Measurements from ENCODE around the gene CEACAM1.
"Not testable (repeated sequence)": the region's sequence is repeated elsewhere in the genome, so short reads cannot be mapped to it uniquely, and the experiment has no call there.

Gene CEACAM1

DNA sequence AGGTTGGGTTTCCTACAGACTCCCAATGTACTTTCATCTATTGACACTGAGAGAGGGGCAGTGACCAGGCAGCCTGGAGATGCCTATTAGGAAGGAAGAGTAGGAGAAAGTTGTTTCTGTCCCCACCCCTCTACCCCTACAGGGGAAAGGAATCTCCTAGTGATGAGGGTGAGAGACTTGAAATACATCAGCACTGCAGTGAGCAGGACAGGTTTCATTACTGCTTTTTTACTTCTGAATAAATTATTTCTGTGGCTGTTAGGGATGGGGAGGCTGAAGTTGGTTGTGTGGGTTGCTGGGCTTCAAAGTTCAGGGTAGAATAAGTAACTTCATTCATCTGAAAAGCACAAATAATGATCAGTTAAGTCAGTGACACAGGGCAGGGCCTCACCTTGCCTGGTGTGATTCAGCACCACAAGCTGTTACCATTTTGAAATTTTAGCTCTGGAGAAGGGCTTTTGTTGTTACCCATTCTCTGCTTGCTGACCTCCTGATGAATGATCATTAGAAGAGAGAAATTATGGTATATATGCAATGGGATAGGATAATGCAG lies 19.3 kb downstream of the CEACAM1 start:
- DNase-seq = no peak

DNA sequence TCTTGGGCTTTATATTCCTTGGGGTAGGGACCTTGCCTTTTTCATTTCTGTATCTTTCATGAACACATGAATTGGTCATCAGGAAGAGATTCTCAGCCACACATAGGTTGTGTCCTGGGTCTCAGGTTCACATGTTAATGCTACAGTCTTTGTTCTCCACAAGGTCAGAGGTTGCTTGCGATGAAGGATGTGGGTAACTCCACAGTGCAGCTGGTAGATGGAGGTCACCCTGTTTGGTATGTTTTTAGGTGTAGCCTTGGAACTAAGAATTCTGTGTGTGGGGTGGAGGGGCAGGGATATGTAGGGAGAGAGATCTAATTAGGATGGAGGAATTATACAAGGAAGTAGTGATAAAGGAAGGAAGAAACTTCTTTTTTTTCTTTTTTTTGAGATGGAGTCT lies 23.2 kb downstream of the CEACAM1 start:
- no peak for DNase-seq

DNA sequence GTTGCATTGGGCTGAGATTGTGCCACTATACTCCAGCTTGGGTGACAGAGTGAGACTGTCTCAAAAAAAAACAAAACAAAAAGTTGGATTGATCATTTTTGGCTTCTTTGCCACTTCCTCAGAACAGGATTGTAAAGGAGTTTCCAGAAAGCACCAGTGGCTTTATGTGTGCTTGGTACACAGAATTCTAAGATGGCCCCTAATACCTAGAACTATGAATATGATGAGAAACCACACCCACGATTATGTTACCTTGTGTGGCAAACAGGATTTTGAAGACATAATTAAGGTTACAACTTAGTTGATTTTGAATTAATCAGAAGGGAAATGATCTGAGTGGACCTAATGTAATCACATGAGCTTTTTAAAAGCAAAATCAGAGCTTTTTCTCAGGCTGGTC lies 26.5 kb downstream of the CEACAM1 start:
- DNase-seq = no peak

DNA sequence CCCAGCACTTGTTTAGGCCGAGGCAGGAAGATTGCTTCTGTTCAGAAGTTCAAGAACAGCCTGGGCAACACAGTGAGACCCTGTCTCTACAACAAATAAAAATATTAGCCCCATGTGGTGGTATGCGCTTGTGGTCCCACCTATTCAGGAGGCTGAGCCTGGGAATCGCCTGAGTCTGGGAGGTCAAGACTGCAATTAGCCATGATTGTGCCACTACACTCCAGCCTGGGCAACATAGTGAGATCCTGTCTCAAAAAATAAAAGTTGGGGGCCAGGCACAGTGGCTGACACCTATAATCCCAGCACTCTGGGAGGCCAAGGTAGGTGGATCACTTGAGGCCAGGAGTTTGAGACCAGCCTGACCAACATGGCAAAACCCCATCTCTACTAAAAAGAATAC lies 27.0 kb downstream of the CEACAM1 start:
- not testable (repeated sequence) for DNase-seq

DNA sequence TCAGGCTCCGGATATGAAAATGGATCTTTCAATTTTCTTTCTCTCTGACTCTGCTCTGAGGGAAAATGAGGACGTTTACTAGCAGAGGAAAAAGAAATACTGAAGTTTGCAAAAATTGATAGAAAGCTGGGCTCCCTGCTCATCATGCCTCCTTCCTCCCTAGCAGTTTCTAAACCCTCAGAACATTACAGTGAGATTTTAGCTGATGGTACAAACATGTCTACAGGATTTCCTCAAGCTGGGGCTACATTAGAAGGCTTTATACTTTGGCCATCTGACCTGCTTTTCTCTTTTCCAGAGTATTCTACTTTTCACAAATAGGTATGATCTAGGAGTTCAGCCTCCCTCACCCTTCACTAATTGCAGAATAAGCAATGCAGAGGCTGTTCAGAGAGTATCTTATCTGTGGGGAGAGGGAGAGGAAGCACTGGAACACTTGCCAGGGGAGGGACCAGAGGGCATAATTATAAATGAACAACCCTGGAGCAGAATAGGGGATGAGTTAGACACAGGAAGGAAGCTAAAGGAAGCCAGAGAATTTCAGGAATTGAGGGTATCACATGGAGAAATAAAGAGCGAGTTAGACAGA lies 30.0 kb downstream of the CEACAM1 start:
- DNase-seq = no peak

DNA sequence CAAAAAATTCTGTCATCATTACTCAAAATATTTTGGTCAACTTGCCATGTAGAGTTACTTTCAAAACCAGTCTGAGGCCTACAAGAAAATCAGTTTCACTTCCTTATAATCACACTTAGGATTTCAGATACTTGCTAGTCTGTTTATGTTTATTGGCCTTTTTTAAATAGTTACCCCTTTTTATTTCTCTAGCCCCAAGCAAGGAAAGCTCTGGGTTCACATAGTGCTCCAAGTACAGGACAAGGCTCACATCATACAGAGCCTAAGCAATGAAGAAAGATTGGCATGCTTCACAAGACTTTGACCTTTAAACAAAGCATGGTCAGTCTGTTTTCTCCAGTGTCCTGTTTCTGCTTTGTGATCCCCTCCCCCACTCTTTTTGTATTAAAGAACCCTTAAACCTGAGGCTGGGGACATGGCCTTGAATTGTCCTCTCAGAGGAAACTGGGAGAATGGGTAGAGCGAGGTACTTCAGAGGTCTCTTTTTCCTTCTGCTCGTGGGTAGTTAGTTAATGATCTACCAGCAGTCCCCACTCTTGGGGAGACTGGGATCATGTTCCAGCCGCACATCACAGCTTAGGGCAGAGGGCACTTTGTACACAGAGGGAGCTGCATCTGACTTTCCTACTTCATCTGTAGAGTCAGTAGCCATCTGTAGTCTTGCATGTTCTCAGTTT lies 30.7 kb downstream of the CEACAM1 start:
- no peak for DNase-seq

DNA sequence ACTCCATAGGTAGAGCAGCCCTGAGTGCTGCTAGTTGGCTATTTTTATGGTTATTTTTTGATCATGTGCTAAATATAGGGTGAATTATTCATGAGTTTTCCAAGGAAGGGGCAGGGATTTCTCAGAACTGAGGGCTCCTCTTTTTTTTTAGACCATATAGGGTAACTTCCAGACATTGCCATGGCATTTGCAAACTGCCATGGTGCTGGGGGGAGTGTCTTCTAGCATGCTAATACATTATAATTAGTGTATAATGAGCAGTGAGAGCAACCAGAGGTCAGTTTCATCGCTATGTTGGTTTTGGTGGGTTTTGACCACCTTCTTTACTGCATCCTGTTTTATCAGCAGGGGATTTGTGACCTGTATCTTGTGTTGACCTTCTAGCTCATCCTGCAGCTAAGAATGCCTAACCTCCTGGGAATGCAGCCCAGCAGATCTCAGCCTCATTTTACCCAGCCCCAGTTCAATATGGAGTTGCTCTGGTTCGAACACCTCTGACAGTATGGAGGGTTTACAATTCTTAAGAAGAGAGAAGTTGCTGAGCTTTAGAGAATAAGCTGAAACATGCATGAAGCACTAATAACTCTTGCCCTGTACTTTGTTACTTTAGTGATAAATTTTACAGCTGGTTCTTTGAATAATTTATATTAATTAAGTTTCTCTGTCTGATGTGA lies 31.7 kb downstream of the CEACAM1 start:
- no peak for DNase-seq

DNA sequence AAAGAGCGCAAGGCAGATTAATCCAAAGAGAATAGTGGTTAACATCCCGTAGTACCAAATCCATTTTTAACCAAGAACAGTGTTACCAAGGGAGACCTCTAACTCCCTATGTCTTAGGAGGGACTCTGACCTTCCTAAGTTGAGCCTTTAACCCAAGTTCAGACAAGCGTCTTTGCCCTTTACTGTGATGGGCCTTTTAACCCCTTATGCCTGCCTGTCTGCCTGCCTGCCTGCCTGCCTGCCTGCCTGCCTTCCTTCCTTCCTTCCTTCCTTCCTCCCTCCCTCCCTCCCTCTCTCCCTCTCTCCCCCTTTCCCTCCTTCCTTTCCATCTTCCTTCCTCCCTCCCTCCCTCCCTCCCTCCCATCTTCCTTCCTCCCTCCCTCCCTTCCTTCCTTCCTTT lies 32.6 kb downstream of the CEACAM1 start:
- DNase-seq = no peak

DNA sequence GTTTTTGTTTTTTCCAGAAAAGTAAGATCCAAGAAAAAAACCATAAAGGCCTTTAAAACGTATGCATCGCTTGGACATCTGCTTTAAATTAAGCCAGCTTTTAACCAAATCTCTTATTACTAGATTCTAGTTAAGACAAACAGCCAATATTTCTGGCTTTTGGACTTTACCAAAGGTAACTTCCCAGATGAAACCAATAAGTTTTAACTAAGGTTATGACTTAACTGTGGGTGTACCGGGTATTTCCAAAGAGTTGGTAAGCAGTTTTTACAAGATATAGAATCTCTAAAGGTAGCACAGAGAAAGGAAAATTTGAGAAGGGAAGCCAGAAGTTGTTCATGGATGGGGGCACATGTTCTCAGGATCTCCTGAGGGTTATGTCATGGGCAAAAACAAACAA lies 34.0 kb downstream of the CEACAM1 start:
- DNase-seq = no peak

DNA sequence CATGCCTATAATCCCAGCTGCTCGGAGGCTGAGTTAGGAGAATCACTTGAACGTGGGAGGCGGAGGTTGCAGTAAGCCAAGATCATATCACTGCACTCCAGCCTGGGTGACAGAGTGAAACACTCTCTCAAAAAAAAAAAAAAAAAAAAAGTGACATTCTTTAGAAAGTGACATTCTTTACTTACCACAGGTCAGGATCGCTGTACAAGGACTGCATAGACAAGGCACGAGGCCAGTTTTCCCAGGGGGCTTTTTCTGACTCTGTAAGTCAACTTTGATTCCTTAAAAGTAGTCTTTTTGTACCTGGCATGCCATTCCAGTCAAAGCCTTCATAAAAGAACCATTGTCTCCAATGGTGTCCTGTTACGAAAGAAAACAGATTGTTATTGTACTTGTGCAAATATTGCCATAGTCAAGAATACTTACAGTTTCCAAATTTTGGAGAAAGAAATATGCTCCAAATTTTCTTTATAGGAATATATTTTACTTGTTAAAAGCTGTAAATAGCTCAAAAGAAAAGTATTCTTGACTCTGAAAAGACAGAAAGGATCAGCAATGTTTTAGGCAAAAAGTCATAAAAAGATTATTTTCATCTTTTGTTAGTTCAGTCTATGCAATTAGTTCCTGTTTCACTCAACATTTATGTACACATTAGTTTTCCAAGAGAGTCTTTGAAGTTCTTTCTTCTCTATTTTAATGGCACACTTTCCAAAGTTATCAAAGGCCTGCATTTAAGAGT lies 39.3 kb downstream of the CEACAM1 start:
- no peak for DNase-seq

DNA sequence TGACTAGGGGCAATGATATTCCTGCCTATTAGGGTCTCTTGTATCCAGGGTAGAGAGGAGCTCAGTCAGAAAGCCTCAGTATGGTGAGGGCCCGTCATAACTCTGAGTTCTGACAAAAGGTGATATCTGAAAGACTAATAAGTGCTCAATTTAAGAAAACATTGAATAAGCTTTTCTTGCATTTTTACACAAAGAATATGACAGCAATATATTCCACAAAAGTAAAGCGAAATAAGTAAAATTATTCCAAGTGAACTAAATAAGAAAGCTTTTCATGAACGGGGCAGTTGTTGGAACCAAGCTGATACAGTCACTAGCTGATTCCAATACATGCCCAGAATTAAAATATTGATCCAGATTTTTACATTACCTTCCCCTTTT lies 40.5 kb downstream of the CEACAM1 start:
- DNase-seq = no peak

DNA sequence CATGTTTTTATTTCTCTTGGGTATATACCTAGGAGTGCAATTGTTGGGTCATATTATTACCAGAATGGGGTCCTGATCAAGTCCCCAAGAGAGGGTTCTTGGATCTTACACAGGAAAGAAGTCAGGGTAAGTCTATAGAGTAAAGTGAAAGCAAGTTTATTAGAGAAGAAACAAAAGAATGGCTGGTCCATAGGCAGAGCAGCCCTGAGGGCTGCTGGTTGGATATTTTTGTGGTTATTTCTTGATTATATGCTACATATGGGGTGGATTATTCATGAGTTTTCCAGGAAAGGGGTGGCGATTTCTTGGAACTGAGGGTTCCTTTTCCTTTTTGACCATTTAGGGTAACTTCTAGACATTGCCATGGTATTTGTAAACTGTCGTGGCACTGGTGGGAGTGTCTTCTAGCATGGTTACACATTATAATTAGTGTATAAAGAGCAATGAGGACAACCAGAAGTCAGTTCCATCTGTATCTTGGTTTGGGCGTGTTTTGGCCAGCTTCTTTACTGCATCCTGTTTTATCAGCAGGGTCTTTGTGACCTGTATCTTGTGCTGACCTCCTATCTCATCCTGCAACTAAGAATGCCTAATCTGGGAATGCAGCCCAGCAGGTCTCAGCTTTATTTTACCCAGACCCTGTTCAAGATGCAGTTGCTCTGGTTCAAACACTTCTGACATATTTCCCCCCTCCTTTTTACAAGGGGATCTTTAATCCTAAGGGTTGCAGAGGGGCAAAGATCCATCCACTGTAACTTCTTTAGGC lies 41.1 kb downstream of the CEACAM1 start:
- DNase-seq = no peak

DNA sequence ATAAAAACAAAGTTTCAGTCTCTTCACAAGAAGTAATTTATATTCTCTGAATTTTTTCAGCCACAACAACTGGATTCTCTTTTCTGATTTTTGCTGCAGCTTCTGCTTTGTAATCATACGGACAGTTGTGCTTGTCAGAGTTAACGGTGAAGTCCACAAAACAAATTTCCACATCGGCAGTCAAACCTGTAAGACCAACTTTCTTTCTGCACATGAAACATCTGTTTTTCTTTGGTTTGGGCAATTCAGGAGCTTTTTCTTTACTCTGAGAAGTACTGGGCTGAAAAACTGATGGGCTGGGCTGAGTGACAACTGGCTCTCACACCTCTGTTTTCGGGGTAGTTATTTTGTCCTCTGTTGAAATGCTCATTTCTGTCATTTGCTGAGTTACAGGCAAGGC lies 43.2 kb downstream of the CEACAM1 start:
- DNase-seq = not testable (repeated sequence)

DNA sequence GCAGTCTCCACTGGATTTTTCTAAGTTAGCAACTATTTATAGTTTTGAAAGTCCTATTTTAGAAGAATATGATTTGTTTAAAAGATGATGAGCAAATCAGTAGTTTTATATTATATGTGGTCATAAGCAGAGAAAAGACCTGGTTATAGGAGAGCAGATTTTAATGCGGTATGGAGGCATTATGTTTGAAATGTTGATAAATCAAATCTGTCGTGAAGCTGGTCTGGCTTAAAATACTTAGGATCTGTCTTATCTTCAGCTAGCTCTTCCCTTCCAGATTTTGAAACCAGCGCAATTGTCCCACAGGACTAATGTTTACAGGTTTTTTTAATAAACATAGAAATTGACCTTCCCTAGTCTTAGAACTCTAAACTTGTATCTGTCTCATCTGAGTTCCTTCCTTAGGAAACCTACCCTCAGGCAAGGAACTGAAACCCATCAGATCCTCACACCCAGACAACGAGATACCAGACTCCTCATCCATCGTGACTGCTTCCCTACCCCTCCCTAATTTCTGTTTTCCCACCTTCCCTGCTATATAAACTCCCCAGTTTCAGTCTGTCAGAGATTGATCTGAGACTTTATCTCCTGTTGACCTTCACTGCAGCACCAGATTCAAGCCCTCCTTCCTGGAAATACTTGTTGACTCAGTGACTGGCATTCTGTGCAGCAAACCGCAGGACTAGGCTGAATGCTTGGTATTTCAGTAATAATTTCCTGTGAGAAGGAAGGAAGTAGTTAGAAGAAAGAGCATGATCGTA lies 47.8 kb downstream of the CEACAM1 start:
- no peak for DNase-seq

DNA sequence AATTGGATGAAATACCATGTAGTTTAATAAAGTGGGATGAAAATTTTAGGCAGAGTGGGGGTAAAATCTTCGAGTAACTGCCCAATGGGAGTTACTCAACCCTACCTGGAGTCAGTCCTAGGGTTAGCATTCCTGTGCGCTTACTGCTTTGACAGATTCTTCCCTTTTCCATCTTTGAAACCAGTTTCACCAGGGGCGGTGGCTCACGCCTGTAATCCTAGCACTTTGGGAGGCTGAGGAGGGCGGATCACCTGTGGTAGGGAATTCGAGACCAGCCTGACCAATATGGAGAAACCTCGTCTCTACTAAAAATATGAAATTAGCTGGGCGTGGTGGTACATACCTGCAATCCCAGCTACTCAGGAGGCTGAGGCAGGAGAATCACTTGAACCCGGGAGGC lies 48.5 kb downstream of the CEACAM1 start:
- no peak for DNase-seq

DNA sequence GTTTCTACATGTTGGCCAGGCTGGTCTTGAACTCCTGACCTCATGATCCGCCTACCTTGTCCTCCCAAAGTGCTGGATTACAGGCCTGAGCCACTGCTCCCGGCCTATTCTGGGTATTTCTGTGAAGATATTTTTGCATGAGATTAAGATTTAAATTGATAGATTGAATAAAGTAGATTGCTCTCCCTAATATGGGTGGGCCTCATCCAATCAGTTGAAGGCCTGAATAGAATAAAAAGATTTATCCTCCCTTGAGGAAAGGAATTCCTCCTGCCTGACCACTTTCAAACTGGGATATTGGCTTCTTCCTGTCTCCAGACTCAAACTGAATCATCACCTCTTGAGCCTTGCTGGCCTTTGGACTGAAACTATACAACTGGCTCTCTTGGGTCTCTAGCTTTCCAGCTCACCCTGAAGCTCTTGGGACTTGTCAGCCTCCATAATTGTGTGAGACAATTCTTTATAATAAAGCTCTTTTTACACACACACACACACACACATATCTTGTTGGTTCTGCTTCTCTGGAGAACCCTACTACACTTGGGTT lies 49.4 kb downstream of the CEACAM1 start:
- no peak for DNase-seq

DNA sequence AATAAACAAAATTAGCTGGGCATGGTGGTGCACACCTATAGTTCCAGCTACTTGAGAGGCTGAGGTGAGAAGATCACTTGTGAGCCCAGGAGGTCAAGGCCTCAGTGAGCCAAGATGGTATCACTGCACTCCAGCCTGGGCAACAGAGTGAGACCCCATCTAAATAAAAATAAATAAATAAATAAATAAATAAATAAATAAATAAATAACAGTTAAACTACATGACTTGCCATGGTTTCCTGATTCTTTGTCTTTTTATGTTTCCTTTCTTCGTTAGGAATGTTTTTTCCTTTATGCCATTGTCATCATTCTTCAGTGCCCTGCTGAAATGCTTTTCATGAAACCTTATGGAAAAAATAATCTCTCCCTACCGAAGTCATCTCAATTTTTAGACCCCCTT lies 50.3 kb downstream of the CEACAM1 start:
- no peak for DNase-seq

DNA sequence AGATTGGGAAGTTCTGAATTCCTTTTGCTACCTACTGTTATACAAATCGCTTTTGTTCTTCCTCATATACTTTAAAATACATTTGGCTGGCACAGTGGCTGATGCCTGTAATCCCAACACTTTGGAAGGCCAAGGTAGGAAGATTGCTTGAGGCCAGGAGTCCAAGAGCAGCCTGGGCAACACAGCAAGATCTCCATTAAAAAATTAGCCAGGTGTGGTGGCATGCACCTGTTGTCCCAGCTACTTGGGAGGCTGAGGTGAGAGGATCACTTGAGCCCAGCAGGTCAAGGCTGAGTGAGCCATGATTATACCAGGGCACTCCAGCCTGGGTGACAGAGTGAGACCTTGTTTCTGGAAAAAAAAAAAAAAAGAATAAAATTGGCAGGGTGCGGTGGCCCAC lies 51.2 kb downstream of the CEACAM1 start:
- DNase-seq = no peak

DNA sequence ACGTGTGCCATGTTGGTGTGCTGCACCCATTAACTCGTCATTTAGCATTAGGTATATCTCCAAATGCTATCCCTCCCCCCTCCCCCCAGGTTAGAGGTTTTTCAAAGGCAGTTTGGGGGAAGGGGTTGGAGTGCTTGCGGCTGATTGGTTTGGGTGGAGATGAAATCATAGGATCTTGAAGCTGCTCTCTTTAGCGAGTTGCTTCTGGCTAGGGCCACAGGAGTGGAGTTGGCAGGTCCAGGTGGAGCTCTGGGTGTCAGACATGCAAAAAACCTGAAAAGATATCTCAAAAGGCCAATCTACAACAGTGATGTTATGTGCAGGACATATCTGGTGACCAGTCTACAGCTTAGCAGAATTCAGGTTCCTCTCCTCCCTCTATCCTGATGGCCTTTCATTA lies 52.9 kb downstream of the CEACAM1 start:
- no peak for DNase-seq

DNA sequence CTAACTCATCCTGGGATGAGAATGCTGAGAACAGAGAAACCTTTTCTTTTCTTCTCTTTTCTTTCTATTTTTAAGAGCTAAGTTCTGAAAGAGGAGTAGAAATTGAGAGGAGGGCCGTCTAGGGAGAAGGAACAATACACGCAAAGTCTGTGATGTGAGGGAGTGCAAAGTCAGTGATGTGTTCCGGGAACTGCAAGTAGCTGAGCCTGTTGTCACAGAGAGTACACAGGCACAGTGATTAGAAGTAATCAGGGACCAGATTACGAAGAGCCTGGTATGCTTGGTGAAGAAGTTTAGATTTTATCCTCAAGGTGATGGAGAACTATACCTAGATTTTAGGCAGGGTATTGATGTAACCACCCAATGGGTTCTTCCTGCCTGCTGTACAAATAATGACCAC lies 53.5 kb downstream of the CEACAM1 start:
- DNase-seq = no peak

DNA sequence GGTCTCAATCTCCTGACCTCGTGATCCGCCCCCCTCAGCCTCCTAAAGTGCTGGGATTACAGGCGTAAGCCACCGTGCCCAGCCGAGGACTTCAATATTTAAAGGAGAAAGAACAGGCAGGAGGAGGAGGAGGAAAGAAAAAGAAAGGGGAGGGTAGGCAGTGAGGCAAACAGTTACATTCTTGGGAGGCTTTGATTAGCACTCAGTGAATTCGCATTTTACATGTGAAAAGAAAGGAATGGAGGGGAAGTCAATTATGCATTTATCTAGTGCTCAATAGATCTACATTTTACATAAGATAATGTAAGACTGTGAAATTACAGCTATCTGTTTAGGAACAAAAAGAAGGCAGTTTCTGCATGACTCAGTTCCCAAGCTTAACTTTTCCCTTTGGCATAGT lies 54.6 kb downstream of the CEACAM1 start:
- no peak for DNase-seq
